Measurements from ENCODE around the gene WDSUB1. TPM values are rescaled to one million over a fixed set of nuclear protein-coding genes. Genes with fewer than 3 reads are reported as not detected.

WDSUB1 gene
- total and polyA plus RNA-seq, 2 donors, result 8.3 to 17.6 TPM

DNA sequence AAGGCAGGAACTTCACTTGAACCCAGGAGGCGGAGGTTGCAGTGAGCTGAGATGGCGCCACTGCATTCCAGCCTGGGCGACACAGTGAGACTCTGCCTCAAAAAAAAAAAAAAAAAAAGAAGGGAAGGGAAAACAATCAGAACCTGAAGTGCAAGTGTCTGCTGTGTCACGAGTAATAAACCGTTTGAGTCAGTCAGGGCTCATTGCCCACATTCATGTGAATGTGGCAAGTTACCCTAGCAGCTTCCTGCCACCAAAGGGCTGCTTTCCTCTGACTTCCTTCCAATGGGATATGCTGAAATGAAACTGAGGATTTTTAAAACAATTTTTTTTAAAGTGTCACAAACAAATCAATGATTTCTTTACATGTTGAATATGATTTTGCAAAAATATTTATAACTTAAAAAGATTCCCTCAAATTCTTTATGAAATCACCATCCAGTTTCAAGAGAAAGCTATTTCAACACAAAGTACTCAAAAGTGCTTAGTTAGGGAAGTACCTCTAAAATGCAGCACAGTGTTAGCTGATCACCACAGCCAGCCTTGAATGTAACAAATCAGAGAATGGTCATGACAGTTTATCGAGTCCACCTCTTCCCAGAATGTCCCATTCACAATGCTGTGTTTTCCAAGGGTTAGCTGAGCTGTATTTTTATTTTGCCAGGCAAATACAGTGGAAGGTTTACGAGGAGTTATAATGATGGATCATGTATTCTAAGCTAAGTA lies 36.4 kb downstream of the WDSUB1 start:
- no peak for DNase-seq (ENCODE audit: extremely low spot score)

DNA sequence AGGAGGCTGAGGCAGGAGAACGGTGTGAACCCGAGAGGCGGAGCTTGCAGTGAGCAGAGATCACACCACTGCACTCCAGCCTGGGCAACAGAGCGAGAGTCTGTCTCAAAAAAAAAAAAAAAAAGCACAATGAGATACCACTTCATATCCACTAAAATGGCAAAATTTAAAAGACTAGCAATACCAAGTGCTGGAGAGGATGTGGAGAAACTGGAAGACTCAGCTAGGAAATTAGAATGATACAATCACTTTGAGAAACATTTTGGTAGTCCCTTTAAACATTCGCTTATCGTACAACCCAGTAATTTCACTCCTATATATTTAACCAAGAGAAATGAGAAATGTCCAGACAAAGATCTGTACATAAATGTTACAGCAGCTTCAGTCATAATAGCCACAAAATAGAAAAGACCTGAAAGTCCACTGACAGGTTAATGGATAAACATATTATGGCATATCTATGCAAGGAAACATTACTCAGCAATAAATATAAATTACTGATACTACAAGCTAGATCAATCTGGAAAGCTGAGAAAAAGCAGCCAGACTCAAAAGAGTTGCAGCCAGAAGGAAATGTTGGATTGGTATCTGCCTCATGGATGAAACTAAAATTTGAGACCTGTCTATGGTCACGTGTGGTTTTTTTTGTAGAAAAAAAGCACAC lies 40.0 kb downstream of the WDSUB1 start:
- Histone ChIP-seq H3K4me1 (ENCODE audit: insufficient read depth) (no peaks in the 10 kb centered on the region), H3K36me3 (ENCODE audit: insufficient read depth) (no peaks in the 10 kb centered on the region), H3K27ac (ENCODE audit: low read depth) (no peak overlapping the region), H3K4me3 (ENCODE audit: low read depth, low read length) (no peak overlapping the region)
- no peak for DNase-seq (ENCODE audit: extremely low spot score)
- 92% methylated on average over 7 of the region's 7 CpGs for WGBS

More for the DNA sequence above, 36.4 kb downstream of the WDSUB1 start:
- H3K36me3 ChIP-seq (ENCODE audit: insufficient read depth), result no peaks in the 10 kb centered on the region
- WGBS, result 57% methylated on average over 7 of the region's 7 CpGs
- H3K4me1 ChIP-seq (ENCODE audit: insufficient read depth), result no peaks in the 10 kb centered on the region
- no peak overlapping the region for H3K4me3 ChIP-seq (ENCODE audit: low read depth, low read length)
- H3K27ac ChIP-seq (ENCODE audit: low read depth), result peak overlapping the region; percentile 18

DNA sequence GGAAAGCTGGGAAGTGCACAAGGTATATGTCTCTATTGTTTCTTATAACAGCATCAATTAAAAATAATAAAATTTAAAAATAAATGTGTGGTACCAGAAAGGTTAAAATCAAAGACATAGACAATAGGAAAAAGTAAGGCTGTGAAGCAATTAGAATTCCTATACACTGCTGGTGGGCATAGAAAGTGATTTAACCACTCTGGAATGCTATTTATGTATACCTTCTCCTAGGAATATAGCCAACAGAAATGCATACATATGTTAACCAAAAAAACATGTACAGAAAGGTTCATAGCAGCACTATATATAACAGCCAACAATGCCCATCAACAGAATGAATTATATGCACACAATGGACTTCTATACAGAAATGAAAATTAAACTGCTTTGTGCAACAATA lies 43.0 kb downstream of the WDSUB1 start:
- no peak for DNase-seq (ENCODE audit: extremely low spot score)
- Histone ChIP-seq H3K36me3 (ENCODE audit: insufficient read depth) (no peaks in the 10 kb centered on the region), H3K4me1 (ENCODE audit: insufficient read depth) (no peaks in the 10 kb centered on the region), H3K27ac (ENCODE audit: low read depth) (no peak overlapping the region), H3K4me3 (ENCODE audit: low read depth, low read length) (no peak overlapping the region)

DNA sequence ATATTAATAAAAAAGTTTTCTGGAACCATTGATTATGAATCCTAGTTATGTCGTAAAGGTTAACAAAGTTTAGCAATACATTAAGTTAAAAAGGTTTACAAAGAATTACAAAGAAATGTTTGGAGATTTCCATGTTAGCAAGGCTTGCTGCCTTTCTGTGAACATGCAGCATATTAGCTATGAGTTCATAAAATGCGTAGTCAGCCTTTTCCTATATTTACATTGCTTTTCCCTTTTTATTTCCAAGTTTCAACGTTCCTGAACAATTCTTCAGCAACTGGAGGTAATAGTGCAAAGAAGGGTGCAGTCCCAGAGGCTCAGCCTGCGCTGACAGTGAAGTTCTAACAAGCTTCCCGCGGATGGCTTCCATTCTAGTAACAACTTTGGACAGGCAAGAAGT lies 51.6 kb downstream of the WDSUB1 start:
- Histone ChIP-seq H3K36me3 (ENCODE audit: insufficient read depth) (peaks cover 8% of the 10 kb centered on the region), H3K4me1 (ENCODE audit: insufficient read depth) (no peaks in the 10 kb centered on the region)
- WGBS, result 89% methylated on average over 6 of the region's 6 CpGs

DNA sequence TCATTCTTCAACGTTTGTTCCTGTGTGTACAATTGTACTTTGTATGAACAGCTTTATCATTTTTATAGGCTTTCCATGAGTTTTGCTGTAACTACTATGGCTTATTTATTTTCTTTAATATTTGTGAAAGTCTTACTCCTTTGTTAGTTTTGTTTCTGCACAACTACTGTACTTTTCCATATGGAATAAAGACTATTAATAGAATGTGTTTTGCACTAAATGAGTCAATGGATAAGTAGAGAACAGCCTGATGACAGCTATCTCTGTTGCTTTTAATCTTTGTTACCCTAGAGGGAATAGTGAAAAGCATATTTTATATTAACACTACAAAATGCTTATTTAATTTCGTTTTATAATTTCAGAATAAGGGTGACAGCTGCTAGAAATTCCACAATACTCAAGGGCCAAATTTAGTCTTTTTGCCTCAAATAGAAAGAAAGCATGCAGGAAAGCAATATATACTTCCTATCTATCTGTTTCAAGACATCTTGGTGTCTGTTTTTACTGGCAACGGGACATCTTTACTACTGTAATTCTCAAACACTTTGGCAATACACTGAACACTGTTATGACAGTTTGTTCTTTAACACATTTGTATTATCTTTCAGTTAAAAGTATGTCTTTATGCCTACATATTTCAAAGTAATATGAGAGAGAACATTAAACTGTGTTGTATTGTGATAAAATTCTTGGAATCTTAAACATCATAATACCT lies 53.9 kb downstream of the WDSUB1 start:
- Histone ChIP-seq H3K27ac (ENCODE audit: low read depth) (no peak overlapping the region), H3K4me3 (ENCODE audit: low read depth, low read length) (no peak overlapping the region), H3K36me3 (ENCODE audit: insufficient read depth) (peaks cover 8% of the 10 kb centered on the region), H3K4me1 (ENCODE audit: insufficient read depth) (no peaks in the 10 kb centered on the region)
- 19% methylated on average over 3 of the region's 3 CpGs for WGBS
- DNase-seq (ENCODE audit: extremely low spot score), result no peak

More for the DNA sequence above, 51.6 kb downstream of the WDSUB1 start:
- no peak overlapping the region for H3K27ac ChIP-seq (ENCODE audit: low read depth)
- no peak for DNase-seq (ENCODE audit: extremely low spot score)
- no peak overlapping the region for H3K4me3 ChIP-seq (ENCODE audit: low read depth, low read length)

DNA sequence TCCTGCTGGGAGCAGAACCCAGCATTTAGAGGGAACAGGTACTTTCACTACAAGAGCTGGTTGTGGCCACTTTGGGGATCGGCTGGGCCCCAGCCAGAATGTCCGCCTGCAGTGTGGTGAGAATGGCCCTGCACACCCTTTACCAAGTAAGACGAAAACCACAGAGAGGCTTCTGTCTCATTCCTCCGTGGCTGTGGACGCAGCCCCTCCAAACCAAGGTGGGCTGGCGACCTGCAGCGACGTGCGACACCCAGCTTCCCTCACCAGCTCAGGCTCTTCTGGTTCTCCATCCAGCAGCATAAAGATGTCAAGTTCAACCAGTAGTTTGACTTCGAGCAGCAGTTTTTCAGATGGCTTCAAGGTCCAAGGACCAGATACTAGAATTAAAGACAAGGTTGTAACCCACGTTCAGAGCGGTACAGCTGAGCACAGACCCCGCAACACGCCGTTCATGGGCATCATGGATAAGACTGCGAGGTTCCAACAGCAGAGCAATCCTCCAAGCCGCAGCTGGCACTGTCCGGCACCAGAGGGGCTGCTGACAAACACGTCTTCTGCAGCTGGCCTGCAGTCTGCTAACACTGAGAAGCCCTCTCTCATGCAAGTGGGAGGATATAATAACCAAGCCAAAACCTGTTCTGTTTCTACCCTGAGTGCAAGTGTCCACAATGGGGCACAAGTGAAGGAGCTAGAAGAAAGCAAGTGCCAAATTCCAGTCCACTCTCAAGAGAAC lies 56.2 kb downstream of the WDSUB1 start:
- WGBS, result 97% methylated on average over 19 of the region's 19 CpGs
- Histone ChIP-seq H3K27ac (ENCODE audit: low read depth) (no peak overlapping the region), H3K4me3 (ENCODE audit: low read depth, low read length) (no peak overlapping the region), H3K4me1 (ENCODE audit: insufficient read depth) (no peaks in the 10 kb centered on the region), H3K36me3 (ENCODE audit: insufficient read depth) (peaks cover 8% of the 10 kb centered on the region)
- no peak for DNase-seq (ENCODE audit: extremely low spot score)

DNA sequence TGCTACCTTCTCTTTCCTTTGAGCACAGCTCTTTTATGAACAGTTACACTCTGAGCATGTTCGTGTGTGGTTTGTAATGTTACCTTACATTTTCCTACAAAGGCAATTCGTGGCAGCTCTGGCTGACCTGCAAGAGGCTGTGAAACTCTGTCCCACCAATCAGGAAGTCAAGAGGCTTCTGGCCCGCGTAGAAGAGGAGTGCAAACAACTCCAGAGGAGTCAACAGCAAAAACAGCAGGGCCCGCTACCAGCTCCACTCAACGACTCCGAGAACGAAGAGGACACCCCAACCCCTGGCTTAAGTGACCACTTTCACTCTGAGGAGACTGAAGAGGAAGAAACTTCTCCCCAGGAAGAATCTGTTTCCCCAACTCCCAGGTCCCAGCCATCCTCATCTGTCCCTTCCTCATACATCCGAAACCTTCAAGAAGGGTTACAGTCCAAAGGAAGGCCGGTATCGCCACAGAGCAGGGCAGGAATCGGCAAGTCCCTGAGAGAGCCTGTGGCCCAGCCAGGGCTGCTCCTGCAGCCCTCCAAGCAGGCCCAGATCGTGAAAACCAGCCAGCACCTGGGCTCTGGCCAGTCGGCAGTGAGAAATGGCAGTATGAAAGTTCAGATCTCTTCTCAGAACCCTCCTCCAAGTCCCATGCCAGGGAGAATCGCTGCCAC lies 56.9 kb downstream of the WDSUB1 start:
- Histone ChIP-seq H3K27ac (ENCODE audit: low read depth) (no peak overlapping the region), H3K4me1 (ENCODE audit: insufficient read depth) (no peaks in the 10 kb centered on the region), H3K36me3 (ENCODE audit: insufficient read depth) (peaks cover 8% of the 10 kb centered on the region), H3K4me3 (ENCODE audit: low read depth, low read length) (no peak overlapping the region)
- DNase-seq (ENCODE audit: extremely low spot score), result no peak
- 94% methylated on average over 15 of the region's 15 CpGs for WGBS

DNA sequence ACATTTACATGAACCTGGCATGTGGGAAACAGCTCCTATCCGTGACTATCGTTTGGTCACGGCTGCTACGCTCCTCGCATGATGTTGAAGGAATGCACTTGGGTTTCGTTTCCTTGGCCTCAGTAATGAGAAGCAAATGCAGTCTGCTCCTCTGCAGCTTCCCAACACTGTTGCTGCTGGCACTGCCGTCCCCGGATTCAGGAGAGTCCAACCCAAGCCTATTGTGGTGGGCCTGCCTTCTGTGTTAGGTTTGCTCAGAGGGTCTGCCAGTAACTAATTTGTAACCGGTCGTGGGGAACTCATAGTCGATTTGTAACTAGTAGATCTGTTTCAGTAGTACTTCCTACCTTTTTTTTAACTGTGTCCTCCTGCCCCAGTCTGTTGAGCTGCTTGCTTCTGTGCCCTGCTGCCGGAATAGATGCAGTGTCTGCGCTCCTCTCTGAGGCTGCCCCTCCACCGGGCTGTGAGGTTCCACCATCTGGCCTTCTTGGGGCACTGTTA lies 58.4 kb downstream of the WDSUB1 start:
- no peaks in the 10 kb centered on the region for H3K4me1 ChIP-seq (ENCODE audit: insufficient read depth)
- no peak overlapping the region for H3K27ac ChIP-seq (ENCODE audit: low read depth)
- 92% methylated on average over 14 of the region's 14 CpGs for WGBS
- H3K36me3 ChIP-seq (ENCODE audit: insufficient read depth), result peaks cover 6% of the 10 kb centered on the region
- no peak overlapping the region for H3K4me3 ChIP-seq (ENCODE audit: low read depth, low read length)
- DNase-seq (ENCODE audit: extremely low spot score), result no peak

DNA sequence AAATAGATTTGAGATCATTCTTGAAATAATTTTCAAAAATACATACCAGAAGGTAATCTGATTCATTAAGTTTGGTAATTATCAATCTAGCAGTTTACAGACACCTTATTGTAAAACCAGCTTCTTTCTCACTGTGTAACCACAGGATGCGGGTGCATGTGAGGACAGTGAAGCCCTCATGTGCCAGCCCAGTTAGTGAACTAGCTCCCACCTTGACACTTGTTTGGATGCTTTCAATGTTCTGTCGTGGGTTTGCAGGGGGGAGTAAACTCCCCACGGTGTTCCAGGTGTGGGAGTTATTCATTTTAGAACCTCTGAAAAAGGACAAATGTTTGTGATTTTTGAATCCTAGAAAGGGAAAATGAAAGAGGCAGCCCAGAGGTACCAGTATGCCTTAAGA lies 59.0 kb downstream of the WDSUB1 start:
- no peak for DNase-seq (ENCODE audit: extremely low spot score)
- 55% methylated on average over 3 of the region's 3 CpGs for WGBS
- Histone ChIP-seq H3K4me1 (ENCODE audit: insufficient read depth) (no peaks in the 10 kb centered on the region), H3K27ac (ENCODE audit: low read depth) (no peak overlapping the region), H3K36me3 (ENCODE audit: insufficient read depth) (peaks cover 6% of the 10 kb centered on the region), H3K4me3 (ENCODE audit: low read depth, low read length) (no peak overlapping the region)

DNA sequence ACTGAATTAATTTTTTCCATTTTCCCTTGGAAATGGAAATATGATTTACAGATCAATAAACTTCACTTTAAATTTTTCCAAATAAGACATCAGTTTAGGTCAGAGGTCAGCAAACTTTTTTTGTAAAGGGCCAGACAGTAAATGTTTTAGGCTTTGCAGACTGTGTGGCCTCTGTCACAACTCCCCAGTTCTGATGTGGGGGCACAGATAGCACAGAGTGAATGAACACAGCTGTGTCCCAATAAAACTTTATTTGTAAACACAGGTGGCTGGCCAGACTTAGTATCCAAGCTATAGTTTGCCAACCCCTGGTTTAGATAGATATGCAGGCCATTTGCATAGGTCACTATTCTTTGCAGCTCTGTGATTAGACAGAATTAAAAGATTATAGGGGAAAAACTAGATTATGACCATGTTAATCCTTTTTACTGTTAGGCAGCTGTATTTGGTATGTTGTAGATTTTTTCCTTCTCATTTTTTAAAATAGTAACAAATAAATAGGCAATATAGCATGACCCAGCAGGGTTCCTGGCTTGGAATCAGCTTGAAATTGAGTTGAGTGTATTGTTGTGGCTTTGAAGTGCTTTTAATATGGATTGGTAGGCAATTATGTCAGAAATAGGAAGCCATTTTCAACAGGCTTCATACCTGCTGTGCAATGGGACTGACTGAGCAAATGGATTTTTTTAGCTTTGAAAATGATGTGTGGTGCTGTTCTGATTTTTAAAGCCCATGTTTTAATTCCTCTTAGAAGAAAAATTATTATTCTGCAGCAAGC lies 59.7 kb downstream of the WDSUB1 start:
- Histone ChIP-seq H3K36me3 (ENCODE audit: insufficient read depth) (peaks cover 6% of the 10 kb centered on the region), H3K27ac (ENCODE audit: low read depth) (no peak overlapping the region), H3K4me1 (ENCODE audit: insufficient read depth) (no peaks in the 10 kb centered on the region), H3K4me3 (ENCODE audit: low read depth, low read length) (no peak overlapping the region)
- DNase-seq (ENCODE audit: extremely low spot score), result no peak

DNA sequence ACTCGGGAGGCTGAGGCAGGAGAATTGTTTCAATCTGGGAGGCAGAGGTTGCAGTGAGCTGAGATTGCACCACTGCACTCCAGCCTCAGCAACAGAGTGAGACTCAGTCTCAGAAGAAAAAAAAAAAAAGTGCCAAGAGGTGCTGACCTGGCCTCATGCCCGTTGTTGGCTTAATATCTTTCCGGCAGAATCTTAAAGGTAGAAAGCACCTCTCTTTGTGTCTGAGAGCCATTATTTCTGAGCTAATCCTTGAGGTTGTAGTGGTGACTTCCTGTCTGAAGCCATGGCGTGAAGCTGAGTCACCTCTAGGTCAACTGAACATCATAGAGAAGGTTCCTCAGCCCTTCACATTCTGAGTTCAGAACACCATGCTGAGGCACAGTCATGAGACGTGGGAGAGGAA lies 60.4 kb downstream of the WDSUB1 start:
- no peak for DNase-seq (ENCODE audit: extremely low spot score)
- Histone ChIP-seq H3K27ac (ENCODE audit: low read depth) (no peak overlapping the region), H3K4me3 (ENCODE audit: low read depth, low read length) (no peak overlapping the region), H3K36me3 (ENCODE audit: insufficient read depth) (peaks cover 6% of the 10 kb centered on the region), H3K4me1 (ENCODE audit: insufficient read depth) (no peaks in the 10 kb centered on the region)
- WGBS, result 81% methylated on average over 5 of the region's 5 CpGs
